ENCODE measurements around the gene MOB3B. TPM values are rescaled to one million over a fixed set of nuclear protein-coding genes. Genes with fewer than 3 reads are reported as not detected.

Gene MOB3B
- polyA plus RNA-seq, 2 of the 4 experiments (the other 2 are of a cell fraction): 6.0 to 6.4 TPM

DNA sequence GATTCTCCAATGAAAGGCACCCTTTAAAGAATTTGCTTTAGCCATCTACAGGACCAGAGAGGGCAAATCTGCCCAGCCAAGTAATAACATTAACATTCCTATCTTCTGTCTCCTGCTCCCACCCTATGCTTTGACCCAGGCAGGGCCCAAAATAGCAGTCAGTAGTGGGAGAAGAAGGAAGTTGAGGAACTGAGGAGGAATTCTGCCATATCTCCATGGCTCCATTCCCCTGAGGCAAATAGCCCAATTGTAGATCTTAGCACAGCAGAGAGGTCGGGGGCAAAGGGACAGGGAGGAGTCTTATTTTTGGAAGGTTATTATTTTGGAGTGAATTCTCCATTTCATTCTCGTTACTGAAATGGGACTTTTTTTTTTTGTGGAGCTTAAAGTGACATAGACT lies 116.7 kb downstream of the MOB3B start:
- peaks cover 25% of the 10 kb centered on the region for H3K4me1 ChIP-seq
- no peak overlapping the region; a peak in 1 of 6 replicates for H3K27ac ChIP-seq
- no peak for FAIRE-seq
- POLR2A ChIA-PET: interaction anchor here (0.6 kb wide), 1 partner anchor 160 kb away, joined by 3 read pairs; the partner anchor contains the start of gene C9orf72
- WGBS (ENCODE audit: missing lambda C conversion rate): 25% methylated on average over 2 of the region's 2 CpGs
- H3K9me3 ChIP-seq: no peaks in the 10 kb centered on the region
- no peak for TF ChIP-seq ZNF302 (CRISPR knock-in tag; IDR thresholded peaks at IDR 0.05)
- TF ChIP-seq GATA3 (IDR thresholded peaks at IDR 0.05; ENCODE audit: borderline replicate concordance): no peak
- no peak for TF ChIP-seq MAFK (IDR thresholded peaks at IDR 0.05; ENCODE audit: partially characterized antibody)
- no peak for TF ChIP-seq MAZ (IDR thresholded peaks at IDR 0.05; ENCODE audit: borderline replicate concordance, low read depth, low read length)
- TF ChIP-seq TFCP2L1 (CRISPR knock-in tag; IDR thresholded peaks at IDR 0.05): no peak
- no peak for TF ChIP-seq USF2 (IDR thresholded peaks at IDR 0.05)
- no peak for TF ChIP-seq JUNB (IDR thresholded peaks at IDR 0.05)
- no peak for TF ChIP-seq CBX8 (IDR thresholded peaks at IDR 0.05)
- no peak for TF ChIP-seq ZFP36 (IDR thresholded peaks at IDR 0.05; ENCODE audit: borderline replicate concordance, partially characterized antibody)
- TF ChIP-seq HOXB5 (CRISPR knock-in tag; IDR thresholded peaks at IDR 0.05): no peak
- TF ChIP-seq BCL3 (IDR thresholded peaks at IDR 0.05): no peak
- TF ChIP-seq RFX5 (IDR thresholded peaks at IDR 0.05): no peak
- TF ChIP-seq, protein P1, sequence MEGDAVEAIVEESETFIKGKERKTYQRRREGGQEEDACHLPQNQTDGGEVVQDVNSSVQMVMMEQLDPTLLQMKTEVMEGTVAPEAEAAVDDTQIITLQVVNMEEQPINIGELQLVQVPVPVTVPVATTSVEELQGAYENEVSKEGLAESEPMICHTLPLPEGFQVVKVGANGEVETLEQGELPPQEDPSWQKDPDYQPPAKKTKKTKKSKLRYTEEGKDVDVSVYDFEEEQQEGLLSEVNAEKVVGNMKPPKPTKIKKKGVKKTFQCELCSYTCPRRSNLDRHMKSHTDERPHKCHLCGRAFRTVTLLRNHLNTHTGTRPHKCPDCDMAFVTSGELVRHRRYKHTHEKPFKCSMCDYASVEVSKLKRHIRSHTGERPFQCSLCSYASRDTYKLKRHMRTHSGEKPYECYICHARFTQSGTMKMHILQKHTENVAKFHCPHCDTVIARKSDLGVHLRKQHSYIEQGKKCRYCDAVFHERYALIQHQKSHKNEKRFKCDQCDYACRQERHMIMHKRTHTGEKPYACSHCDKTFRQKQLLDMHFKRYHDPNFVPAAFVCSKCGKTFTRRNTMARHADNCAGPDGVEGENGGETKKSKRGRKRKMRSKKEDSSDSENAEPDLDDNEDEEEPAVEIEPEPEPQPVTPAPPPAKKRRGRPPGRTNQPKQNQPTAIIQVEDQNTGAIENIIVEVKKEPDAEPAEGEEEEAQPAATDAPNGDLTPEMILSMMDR (IDR thresholded peaks at IDR 0.05): no peak
- TF ChIP-seq HDAC2 (IDR thresholded peaks at IDR 0.05): no peak
- no peak for TF ChIP-seq NPAS2 (CRISPR knock-in tag; IDR thresholded peaks at IDR 0.05; ENCODE audit: borderline replicate concordance)
- TF ChIP-seq JUN (IDR thresholded peaks at IDR 0.05): no peak
- no peak for TF ChIP-seq EHF (CRISPR knock-in tag; IDR thresholded peaks at IDR 0.05)
- TF ChIP-seq POLR2AphosphoS2 (conservative IDR thresholded peaks at IDR 0.05; ENCODE audit: low read length): no peak
- no peak for TF ChIP-seq BHLHE40 (IDR thresholded peaks at IDR 0.05; ENCODE audit: low read depth, low read length)
- no peak for TF ChIP-seq HES2 (IDR thresholded peaks at IDR 0.05)
- DNase-seq (ENCODE audit: low read depth in 1 of 2, low spot score in 1 of 2): no peak
- no peak for ATAC-seq
- H3K4me2 ChIP-seq: peak overlapping the region; percentile 62
- H3K4me3 ChIP-seq: no peak overlapping the region
- CTCF ChIA-PET: interaction anchor here (1.1 to 2.8 kb wide), 3 partner anchors 13 to 116 kb away, joined by 3 to 6 read pairs (median 3); partner anchors contain the start of gene MOB3B

- ChIA-PET POLR2A (no interaction called here), CTCF (interaction anchor here (2.6 to 2.8 kb wide), 2 partner anchors 12 to 136 kb away, joined by 6 to 8 read pairs; no protein-coding TSS in a partner anchor)
- Histone ChIP-seq H3K27ac (no peak overlapping the region), H3K9me3 (no peaks in the 10 kb centered on the region), H3K4me2 (no peak overlapping the region), H3K4me1 (peaks cover 34% of the 10 kb centered on the region), H3K4me3 (no peak overlapping the region)
- ATAC-seq (no peak), FAIRE-seq (no peak), DNase-seq (ENCODE audit: low read depth in 1 of 2, low spot score in 1 of 2) (no peak)
- 64% methylated on average over 3 of the region's 3 CpGs for WGBS (ENCODE audit: missing lambda C conversion rate)
- TF ChIP-seq REST (IDR thresholded peaks at IDR 0.05) (no peak), FOXS1 (CRISPR knock-in tag; IDR thresholded peaks at IDR 0.05) (no peak), ZFP36 (IDR thresholded peaks at IDR 0.05; ENCODE audit: borderline replicate concordance, partially characterized antibody) (no peak), HMGXB4 (CRISPR knock-in tag; IDR thresholded peaks at IDR 0.05; ENCODE audit: borderline replicate concordance) (no peak), HOXB5 (CRISPR knock-in tag; IDR thresholded peaks at IDR 0.05) (no peak), RCOR1 (IDR thresholded peaks at IDR 0.05; ENCODE audit: low read depth, low read length) (no peak), ZNF302 (CRISPR knock-in tag; IDR thresholded peaks at IDR 0.05) (no peak), HEYL (CRISPR knock-in tag; IDR thresholded peaks at IDR 0.05) (no peak), RNF2 (IDR thresholded peaks at IDR 0.05; ENCODE audit: borderline replicate concordance, low read depth) (no peak), EP300 (IDR thresholded peaks at IDR 0.05) (no peak), USF2 (IDR thresholded peaks at IDR 0.05) (no peak), FOSL2 (IDR thresholded peaks at IDR 0.05) (no peak), FOSL2 (CRISPR knock-in tag; IDR thresholded peaks at IDR 0.05) (no peak)
Measured at GRCh38 chr9:27412081-27412480, 117.5 kb downstream of the MOB3B start.
